Endothelial cell (in vitro differentiated cells): ENCODE results near the gene NEDD9. TPM values are rescaled to one million over a fixed set of nuclear protein-coding genes. Genes with fewer than 3 reads are reported as not detected.

Source experiments
- DNase-seq: peaks from one replicate; pipeline ENCODE4 v3.0.0; 2021; ENCODE audit warnings: low spot score
- H3K27ac Mint-ChIP-seq: one replicate; pipeline ENCODE4 v1.8.0; 2021; ENCODE audit warnings: mixed read lengths, inconsistent platforms; ENCODE audit not compliant: unreplicated experiment
- H3K27me3 Mint-ChIP-seq: one replicate; pipeline ENCODE4 v1.8.0; 2021; ENCODE audit warnings: mild to moderate bottlenecking, moderate library complexity, mixed read lengths, inconsistent platforms; ENCODE audit not compliant: unreplicated experiment
- H3K36me3 Mint-ChIP-seq: one replicate; pipeline ENCODE4 v1.8.0; 2021; ENCODE audit warnings: mild to moderate bottlenecking, low read depth, mixed read lengths, inconsistent platforms; ENCODE audit not compliant: unreplicated experiment
- H3K4me1 Mint-ChIP-seq: one replicate; pipeline ENCODE4 v1.8.0; 2021; ENCODE audit warnings: mild to moderate bottlenecking, mixed read lengths, inconsistent platforms; ENCODE audit not compliant: unreplicated experiment
- H3K4me3 Mint-ChIP-seq: one replicate; pipeline ENCODE4 v1.8.0; 2021; ENCODE audit warnings: mild to moderate bottlenecking, mixed read lengths, inconsistent platforms; ENCODE audit not compliant: unreplicated experiment
- H3K9me3 Mint-ChIP-seq: one replicate; pipeline ENCODE4 v1.8.0; 2021; ENCODE audit warnings: mixed read lengths, inconsistent platforms; ENCODE audit not compliant: unreplicated experiment
- total RNA-seq: library from RNA; stranded (reverse); fragmentation: NEBNext Ultra II Directional; extraction: Animal tissue kit (Norgen Biotek cat#: 25700); gene quantifications from one replicate; pipeline ENCODE4 v1.2.1, GENCODE V29; 2021; ENCODE audit not compliant: unreplicated experiment
- TF ChIP-seq, protein P1 (sequence below): fragments of 200-600 bp; sonication (generic); IDR thresholded peaks from one replicate; pipeline ENCODE4 v1.5.0; 2021; ENCODE audit warnings: antibody characterized with exemption; ENCODE audit not compliant: unreplicated experiment

Gene NEDD9
- total RNA-seq, 1 donor from 2014 or later: 3.2 TPM

DNA sequence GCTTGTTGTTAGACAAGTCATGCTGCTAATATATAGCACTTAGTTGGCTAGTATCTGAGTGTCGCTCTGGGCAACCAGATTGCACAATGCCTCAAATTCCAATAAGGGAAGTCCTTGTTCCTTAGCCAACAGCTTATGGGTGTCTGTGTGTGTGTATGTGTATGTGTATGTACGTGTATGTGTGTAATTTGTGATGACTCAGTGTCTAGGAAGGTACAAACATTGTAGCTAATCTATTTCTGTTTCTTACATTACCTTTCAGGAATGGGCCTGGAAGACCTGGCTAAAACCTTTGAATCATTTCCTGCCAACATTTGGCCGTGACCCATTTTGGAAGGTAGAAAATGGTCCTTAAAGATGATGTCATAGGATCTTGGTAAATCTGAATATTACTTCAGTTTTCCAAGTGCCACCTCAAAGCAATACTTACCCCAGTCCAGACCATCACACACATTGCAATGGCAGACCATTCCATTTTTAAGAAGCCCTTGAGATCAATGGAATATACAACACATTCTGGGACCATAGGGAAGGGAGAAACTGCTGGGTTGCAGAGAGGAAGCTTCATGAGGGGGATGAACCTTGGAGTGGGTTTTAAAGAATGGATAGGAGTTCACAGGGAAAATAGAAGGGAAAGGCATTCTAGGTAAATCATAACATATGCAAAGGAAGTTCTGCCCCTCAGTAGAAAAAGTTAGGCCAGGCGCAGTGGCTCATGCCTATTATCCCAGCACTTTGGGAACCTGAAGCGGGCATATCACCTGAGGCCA is 25.1 kb downstream of the NEDD9 start:
- H3K27ac Mint-ChIP-seq: no peak overlapping the region
- no peak for DNase-seq
- H3K4me1 Mint-ChIP-seq: peaks cover 51% of the 10 kb centered on the region
- H3K9me3 Mint-ChIP-seq: no peaks in the 10 kb centered on the region
- no peaks in the 10 kb centered on the region for H3K27me3 Mint-ChIP-seq
- TF ChIP-seq, protein P1, sequence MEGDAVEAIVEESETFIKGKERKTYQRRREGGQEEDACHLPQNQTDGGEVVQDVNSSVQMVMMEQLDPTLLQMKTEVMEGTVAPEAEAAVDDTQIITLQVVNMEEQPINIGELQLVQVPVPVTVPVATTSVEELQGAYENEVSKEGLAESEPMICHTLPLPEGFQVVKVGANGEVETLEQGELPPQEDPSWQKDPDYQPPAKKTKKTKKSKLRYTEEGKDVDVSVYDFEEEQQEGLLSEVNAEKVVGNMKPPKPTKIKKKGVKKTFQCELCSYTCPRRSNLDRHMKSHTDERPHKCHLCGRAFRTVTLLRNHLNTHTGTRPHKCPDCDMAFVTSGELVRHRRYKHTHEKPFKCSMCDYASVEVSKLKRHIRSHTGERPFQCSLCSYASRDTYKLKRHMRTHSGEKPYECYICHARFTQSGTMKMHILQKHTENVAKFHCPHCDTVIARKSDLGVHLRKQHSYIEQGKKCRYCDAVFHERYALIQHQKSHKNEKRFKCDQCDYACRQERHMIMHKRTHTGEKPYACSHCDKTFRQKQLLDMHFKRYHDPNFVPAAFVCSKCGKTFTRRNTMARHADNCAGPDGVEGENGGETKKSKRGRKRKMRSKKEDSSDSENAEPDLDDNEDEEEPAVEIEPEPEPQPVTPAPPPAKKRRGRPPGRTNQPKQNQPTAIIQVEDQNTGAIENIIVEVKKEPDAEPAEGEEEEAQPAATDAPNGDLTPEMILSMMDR: no peak
- H3K36me3 Mint-ChIP-seq: no peaks in the 10 kb centered on the region
- no peak overlapping the region for H3K4me3 Mint-ChIP-seq

DNA sequence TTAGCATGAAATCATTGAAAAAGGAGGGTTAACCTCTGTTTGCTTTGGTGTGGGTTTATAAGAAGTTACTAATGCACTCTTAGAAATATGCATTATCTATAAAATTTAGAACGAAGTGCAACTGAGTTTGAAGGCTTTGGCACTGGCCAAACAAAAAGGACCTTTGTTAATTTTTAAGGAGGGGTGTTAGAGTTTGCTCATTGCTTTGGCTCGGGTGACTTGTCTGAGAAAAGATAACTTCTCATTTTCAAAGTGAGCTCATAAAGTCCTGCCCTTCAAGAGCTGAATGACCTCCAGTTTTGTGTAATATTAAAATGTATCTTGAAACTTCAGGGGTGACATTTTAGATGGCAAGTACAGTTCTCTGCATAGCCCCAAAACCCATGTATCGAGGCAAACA is 25.9 kb downstream of the NEDD9 start:
- Mint-ChIP-seq H3K4me3 (no peak overlapping the region), H3K27ac (no peak overlapping the region), H3K9me3 (no peaks in the 10 kb centered on the region), H3K36me3 (no peaks in the 10 kb centered on the region), H3K27me3 (no peaks in the 10 kb centered on the region), H3K4me1 (peaks cover 55% of the 10 kb centered on the region)
- TF ChIP-seq, protein P1: no peak
- DNase-seq: no peak

DNA sequence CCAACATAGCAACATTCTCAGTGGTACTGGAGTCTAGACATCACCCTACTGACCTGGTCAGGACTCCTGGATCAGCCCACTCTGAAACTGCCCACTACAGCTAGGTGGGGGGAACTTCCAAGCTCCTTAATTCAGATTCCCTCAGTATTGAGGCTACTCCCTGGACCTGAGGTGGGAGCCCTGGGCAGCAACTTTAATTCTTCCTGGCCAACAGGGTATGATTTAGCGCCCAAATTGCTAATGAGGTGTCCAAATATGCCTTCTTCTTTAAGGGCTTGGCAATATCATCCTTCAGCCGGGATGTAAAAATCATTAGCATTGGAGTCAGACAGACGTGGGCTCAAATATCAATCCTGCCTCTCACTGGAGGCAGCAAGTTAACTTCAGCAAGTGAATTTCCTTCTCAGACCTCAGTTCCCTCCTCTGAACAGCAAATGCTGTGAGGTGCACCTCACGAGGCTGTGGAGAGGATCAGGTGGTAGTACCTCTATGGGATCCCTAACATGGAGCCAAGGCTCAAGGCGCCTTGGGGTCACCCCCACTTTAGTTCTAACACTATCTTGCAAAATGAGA is 27.6 kb downstream of the NEDD9 start:
- H3K36me3 Mint-ChIP-seq: no peaks in the 10 kb centered on the region
- no peak overlapping the region for H3K27ac Mint-ChIP-seq
- TF ChIP-seq, protein P1: no peak
- DNase-seq: no peak
- H3K27me3 Mint-ChIP-seq: no peaks in the 10 kb centered on the region
- H3K9me3 Mint-ChIP-seq: no peaks in the 10 kb centered on the region
- H3K4me1 Mint-ChIP-seq: peaks cover 49% of the 10 kb centered on the region
- H3K4me3 Mint-ChIP-seq: no peak overlapping the region

DNA sequence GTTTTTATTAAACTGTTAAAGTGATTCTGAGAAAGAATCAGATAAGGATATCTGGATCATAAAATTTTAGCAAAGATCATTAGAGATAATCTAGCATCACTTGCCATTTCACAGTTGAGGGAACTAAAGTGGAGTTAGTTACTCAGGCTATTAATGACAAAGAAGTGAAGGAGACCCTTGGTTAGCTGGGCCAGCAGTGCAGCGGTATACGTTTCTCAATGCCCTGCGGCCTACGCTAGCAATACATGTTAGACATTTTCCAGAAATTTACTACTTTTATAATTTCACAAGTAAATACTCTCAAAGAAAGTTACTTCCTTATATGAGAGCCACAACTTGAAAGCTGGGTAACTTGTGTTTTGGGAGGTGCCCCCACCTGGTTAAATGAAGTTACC is 28.5 kb downstream of the NEDD9 start:
- no peak overlapping the region for H3K27ac Mint-ChIP-seq
- H3K9me3 Mint-ChIP-seq: no peaks in the 10 kb centered on the region
- TF ChIP-seq, protein P1: no peak
- no peak overlapping the region for H3K4me3 Mint-ChIP-seq
- H3K27me3 Mint-ChIP-seq: no peaks in the 10 kb centered on the region
- peaks cover 40% of the 10 kb centered on the region for H3K4me1 Mint-ChIP-seq
- DNase-seq: no peak
- no peaks in the 10 kb centered on the region for H3K36me3 Mint-ChIP-seq

DNA sequence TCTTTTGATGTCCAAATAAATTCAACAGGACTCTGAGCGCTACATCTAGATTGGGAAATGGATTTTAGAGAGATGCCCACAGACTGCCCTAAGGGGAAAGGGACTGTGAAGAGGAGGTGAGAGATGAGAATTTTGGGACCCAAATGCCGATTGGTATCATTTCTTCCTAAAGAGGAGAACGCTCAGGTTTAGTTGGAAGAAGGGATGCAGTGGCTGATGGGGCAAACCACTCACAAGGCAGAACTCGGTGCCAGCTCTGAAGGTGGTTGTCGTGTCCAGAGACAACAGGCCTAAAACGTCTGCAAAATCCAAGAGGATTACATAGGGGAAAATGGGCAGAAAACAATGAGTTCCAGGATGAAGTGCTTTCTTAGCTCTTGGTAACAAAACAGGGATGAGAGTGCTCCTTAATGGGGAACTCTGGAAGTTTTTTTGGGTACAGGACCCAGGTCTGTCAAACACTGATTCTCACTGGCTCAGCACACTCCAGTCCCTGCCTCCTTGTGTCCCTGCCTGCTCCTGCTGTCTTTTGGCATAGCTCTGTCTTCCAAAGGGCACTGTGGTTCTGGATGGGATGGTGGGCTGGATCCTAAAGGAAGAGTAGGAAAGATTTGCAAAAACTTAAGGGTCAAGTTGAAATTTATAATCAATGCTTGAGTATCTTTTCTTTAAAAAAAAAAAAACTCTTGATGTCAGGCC is 29.0 kb downstream of the NEDD9 start:
- Mint-ChIP-seq H3K4me1 (peaks cover 37% of the 10 kb centered on the region), H3K36me3 (no peaks in the 10 kb centered on the region), H3K9me3 (no peaks in the 10 kb centered on the region), H3K27ac (peak overlapping the region; percentile 97), H3K27me3 (no peaks in the 10 kb centered on the region), H3K4me3 (no peak overlapping the region)
- TF ChIP-seq, protein P1: no peak
- DNase-seq: no peak
